Stimulated activated naive B cell treated with anti-CD40 and anti-IgM and Interleukin-4, amounts not matched to agents 10 μg/mL and 1 μg/mL and 100 μg/mL, for 72 hours (primary cell): ENCODE results near the gene CENPU.
"Not testable (repeated sequence)": the region's sequence is repeated elsewhere in the genome, so short reads cannot be mapped to it uniquely, and the experiment has no call there.

Experiments
- ATAC-seq, 2 donors: fragments of 150-1000 bp; cut with Tn5 transposase; replicated peaks; 2 replicates each; pipeline ENCODE4 v1.10.0; 2021; ENCODE audit warnings: moderate library complexity in 1 of 2
- DNase-seq: peaks from one replicate; pipeline ENCODE4 v3.0.0; 2021
- H3K27ac Mint-ChIP-seq: one replicate; pipeline ENCODE4 v1.8.0; 2022; ENCODE audit warnings: mild to moderate bottlenecking, mixed read lengths
- H3K27me3 Mint-ChIP-seq, 2 donors: one replicate each; pipeline ENCODE4 v1.8.0; 2022; ENCODE audit warnings: mixed read lengths in 2 of 2
- H3K36me3 Mint-ChIP-seq, 2 donors: one replicate each; pipeline ENCODE4 v1.8.0; 2022; ENCODE audit warnings: mixed read lengths in 2 of 2, mild to moderate bottlenecking in 1 of 2
- H3K4me1 Mint-ChIP-seq, 2 donors: one replicate each; pipeline ENCODE4 v1.8.0; 2022; ENCODE audit warnings: mixed read lengths in 2 of 2, mild to moderate bottlenecking in 1 of 2
- H3K4me3 Mint-ChIP-seq, 2 donors: one replicate each; pipeline ENCODE4 v1.8.0; 2022; ENCODE audit warnings: mild to moderate bottlenecking in 2 of 2, mixed read lengths in 2 of 2, moderate library complexity in 1 of 2
- H3K9me3 Mint-ChIP-seq, 2 donors: one replicate each; pipeline ENCODE4 v1.8.0; 2022; ENCODE audit warnings: mixed read lengths in 2 of 2, mild to moderate bottlenecking in 1 of 2

Gene CENPU

GRCh38 chr4:184743650-184744049 lies 9.8 kb upstream of the CENPU start:
- Mint-ChIP-seq H3K27me3 (no peaks in the 10 kb centered on the region), H3K9me3 (peaks cover 0 to 1% of the 10 kb centered on the region in 2 donors), H3K36me3 (peaks cover 5 to 15% of the 10 kb centered on the region in 2 donors), H3K4me3 (peak overlapping the region in 1 of 2 donors; percentile 14), H3K4me1 (peaks cover 27 to 28% of the 10 kb centered on the region in 2 donors), H3K27ac (no peak overlapping the region)
- no peak for ATAC-seq
- no peak for DNase-seq

GRCh38 chr4:184741651-184742050 lies 7.8 kb upstream of the CENPU start:
- H3K9me3 Mint-ChIP-seq, H3K27ac Mint-ChIP-seq, DNase-seq, H3K4me3 Mint-ChIP-seq, H3K36me3 Mint-ChIP-seq, ATAC-seq, H3K27me3 Mint-ChIP-seq: not testable (repeated sequence)
- H3K4me1 Mint-ChIP-seq, result peaks cover 18 to 21% of the 10 kb centered on the region in 2 donors

DNA sequence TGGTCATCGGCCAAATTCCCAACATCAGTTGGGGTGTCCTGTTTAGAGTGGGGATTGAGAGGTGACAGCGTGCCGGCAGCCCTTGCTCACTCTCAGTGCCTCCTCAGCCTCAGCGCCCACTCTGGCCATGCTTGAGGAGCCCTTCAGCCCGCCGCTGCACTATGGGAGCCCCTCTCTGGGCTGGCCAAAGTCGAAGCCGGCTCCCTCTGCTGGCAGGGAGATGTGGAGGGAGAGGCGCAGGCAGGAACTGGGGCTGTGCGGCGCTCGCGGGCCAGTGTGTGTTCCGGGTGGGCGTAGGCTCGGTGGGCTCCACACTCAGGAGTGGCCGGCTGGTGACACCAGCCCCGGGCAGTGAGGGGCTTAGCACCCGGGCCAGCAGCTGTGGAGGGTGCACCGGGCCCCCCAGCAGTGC lies 7.1 kb upstream of the CENPU start:
- Mint-ChIP-seq H3K4me1 (peaks cover 11 to 15% of the 10 kb centered on the region in 2 donors), H3K27ac (no peak overlapping the region), H3K36me3 (peaks cover 0 to 8% of the 10 kb centered on the region in 2 donors), H3K27me3 (no peaks in the 10 kb centered on the region), H3K9me3 (peaks cover 0 to 1% of the 10 kb centered on the region in 2 donors), H3K4me3 (no peak overlapping the region)
- no peak for DNase-seq
- ATAC-seq, result no peak

- not testable (repeated sequence) for H3K9me3 Mint-ChIP-seq, H3K36me3 Mint-ChIP-seq, H3K4me3 Mint-ChIP-seq, DNase-seq, H3K27me3 Mint-ChIP-seq, ATAC-seq
- Mint-ChIP-seq H3K4me1 (peaks cover 9 to 12% of the 10 kb centered on the region in 2 donors), H3K27ac (peak overlapping the region; percentile 14)
Measured at GRCh38 chr4:184739575-184739974, 5.7 kb upstream of the CENPU start.

DNA sequence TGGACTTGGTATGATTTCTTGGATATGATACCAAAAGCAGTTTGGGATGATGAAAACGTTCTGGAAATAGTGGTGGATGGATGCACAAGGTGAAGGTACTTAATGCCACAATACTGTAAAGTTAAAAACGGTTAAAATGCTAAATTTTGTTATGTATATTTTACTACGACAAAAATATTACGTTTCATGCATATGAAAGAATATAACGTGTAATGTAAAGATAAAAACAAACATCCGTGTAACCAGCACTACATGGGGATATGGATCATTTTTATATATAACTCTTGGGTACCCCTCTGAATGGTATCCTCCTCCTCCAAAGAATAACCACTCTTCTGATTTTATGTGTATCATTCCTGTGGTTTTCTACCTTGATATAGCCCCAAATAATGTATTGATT lies 862 bp upstream of the CENPU start:
- Mint-ChIP-seq H3K27me3 (no peaks in the 10 kb centered on the region), H3K36me3 (peaks cover 0 to 3% of the 10 kb centered on the region in 2 donors), H3K4me3 (peak overlapping the region; percentile 95 to 97), H3K4me1 (peaks cover 8 to 16% of the 10 kb centered on the region in 2 donors), H3K27ac (no peak overlapping the region), H3K9me3 (no peaks in the 10 kb centered on the region)
- DNase-seq, result no peak
- no peak for ATAC-seq

GRCh38 chr4:184732126-184732525 lies 1.8 kb downstream of the CENPU start:
- peaks cover 11 to 16% of the 10 kb centered on the region in 2 donors for H3K36me3 Mint-ChIP-seq
- DNase-seq (no peak), ATAC-seq (no peak)
- no peaks in the 10 kb centered on the region for H3K27me3 Mint-ChIP-seq
- H3K4me3 Mint-ChIP-seq, result peak overlapping the region; percentile 36 to 95
- no peak overlapping the region for H3K27ac Mint-ChIP-seq
- no peaks in the 10 kb centered on the region for H3K9me3 Mint-ChIP-seq
- peaks cover 5 to 13% of the 10 kb centered on the region in 2 donors for H3K4me1 Mint-ChIP-seq

DNA sequence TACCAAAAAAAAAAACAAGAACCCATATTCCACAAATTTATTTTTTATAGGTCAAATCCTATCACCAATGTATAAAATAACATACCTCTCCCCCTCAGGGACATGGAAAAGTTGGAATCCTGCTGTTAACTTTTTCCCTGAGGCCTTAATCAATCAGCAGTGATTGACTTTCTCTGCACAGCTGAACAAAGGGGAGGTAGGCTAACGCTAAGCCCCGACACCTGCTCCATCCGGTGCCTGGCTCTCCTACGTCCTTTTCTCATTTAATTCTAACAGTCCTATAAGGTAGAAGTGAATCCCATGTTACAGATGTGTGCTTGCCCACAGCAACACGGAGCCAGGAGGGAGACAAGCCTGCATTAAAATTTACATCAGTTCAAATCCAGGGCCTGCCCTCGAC lies 2.8 kb downstream of the CENPU start:
- no peaks in the 10 kb centered on the region for H3K27me3 Mint-ChIP-seq
- no peak overlapping the region for H3K27ac Mint-ChIP-seq
- no peaks in the 10 kb centered on the region for H3K9me3 Mint-ChIP-seq
- ATAC-seq, result no peak
- no peak overlapping the region for H3K4me3 Mint-ChIP-seq
- H3K4me1 Mint-ChIP-seq, result peaks cover 10 to 24% of the 10 kb centered on the region in 2 donors
- peaks cover 16 to 25% of the 10 kb centered on the region in 2 donors for H3K36me3 Mint-ChIP-seq
- no peak for DNase-seq

DNA sequence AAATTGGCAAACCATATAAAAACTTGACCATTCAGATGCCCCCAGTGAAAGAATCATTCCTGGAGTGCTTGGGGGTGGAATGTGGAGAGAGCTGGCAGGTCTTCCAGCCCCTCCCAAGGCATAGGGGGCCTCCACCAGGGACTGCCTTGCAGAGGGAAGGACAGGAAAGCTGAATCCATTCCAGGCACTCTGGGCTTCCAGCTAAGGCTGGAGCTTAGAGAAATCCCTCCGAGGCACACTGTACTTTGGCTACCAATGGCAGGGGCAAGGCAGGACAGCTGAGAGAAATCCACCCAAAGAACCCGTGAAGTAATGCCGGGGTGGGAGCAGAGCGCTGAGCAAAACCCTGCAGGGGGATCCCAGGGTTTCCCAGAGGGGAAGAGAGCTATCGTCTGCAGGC lies 4.0 kb downstream of the CENPU start:
- Mint-ChIP-seq H3K27ac (no peak overlapping the region), H3K4me3 (no peak overlapping the region), H3K27me3 (no peaks in the 10 kb centered on the region), H3K36me3 (peaks cover 18 to 30% of the 10 kb centered on the region in 2 donors), H3K9me3 (no peaks in the 10 kb centered on the region), H3K4me1 (peaks cover 13 to 31% of the 10 kb centered on the region in 2 donors)
- DNase-seq (no peak), ATAC-seq (no peak)

GRCh38 chr4:184728858-184729257 lies 5.0 kb downstream of the CENPU start:
- peaks cover 13 to 31% of the 10 kb centered on the region in 2 donors for H3K4me1 Mint-ChIP-seq

DNA sequence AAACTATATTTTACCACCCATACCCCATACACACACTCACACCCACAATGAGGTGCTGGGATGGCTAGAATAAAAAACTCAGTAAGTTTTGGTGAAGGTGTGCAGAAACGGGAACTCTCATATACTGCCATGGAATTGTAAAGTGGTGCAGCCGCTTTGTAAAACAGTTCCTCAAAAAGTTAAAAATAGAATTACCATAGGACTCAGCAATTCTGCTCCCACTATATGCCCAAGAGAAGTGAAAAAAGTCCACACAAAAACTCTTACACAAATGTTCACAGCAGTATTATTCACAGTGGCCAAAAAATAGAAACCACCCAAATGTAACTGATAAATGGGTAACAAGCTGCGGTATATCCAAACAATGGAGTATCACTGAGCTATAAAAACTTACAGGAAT lies 6.5 kb downstream of the CENPU start:
- no peak for DNase-seq
- no peak for ATAC-seq
- Mint-ChIP-seq H3K27me3 (no peaks in the 10 kb centered on the region), H3K27ac (no peak overlapping the region), H3K4me3 (no peak overlapping the region), H3K36me3 (peaks cover 31 to 43% of the 10 kb centered on the region in 2 donors), H3K9me3 (no peaks in the 10 kb centered on the region), H3K4me1 (peaks cover 10 to 20% of the 10 kb centered on the region in 2 donors)

More at GRCh38 chr4:184728858-184729257, 5.0 kb downstream of the CENPU start:
- peak overlapping the region; percentile 14 for H3K27ac Mint-ChIP-seq
- peaks cover 23 to 35% of the 10 kb centered on the region in 2 donors for H3K36me3 Mint-ChIP-seq
- no peak overlapping the region for H3K4me3 Mint-ChIP-seq
- H3K27me3 Mint-ChIP-seq, result no peaks in the 10 kb centered on the region
- ATAC-seq (no peak), DNase-seq (no peak)
- no peaks in the 10 kb centered on the region for H3K9me3 Mint-ChIP-seq

DNA sequence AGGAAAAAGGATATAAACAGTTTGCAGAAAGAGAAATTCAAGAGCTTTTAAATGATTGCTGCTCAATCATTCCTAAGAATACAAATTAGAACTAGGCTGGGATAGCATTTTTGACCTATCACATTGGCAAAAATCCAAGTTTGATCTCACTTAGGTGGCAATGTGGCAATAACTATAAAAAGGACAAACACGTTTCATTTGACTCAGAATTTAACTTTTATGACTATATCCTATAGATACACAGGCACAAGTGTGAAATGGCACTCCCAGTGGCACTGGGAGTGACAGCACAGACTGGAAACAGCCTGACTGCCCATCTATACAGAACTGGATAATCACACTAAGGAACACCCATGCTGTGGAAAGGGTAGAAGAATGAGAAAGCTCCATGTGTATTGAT lies 11.1 kb downstream of the CENPU start:
- Mint-ChIP-seq H3K27me3 (no peaks in the 10 kb centered on the region), H3K4me1 (peaks cover 8 to 21% of the 10 kb centered on the region in 2 donors), H3K9me3 (peaks cover 19 to 20% of the 10 kb centered on the region in 2 donors), H3K4me3 (no peak overlapping the region), H3K36me3 (peaks cover 64 to 77% of the 10 kb centered on the region in 2 donors), H3K27ac (no peak overlapping the region)
- ATAC-seq (no peak), DNase-seq (no peak)

DNA sequence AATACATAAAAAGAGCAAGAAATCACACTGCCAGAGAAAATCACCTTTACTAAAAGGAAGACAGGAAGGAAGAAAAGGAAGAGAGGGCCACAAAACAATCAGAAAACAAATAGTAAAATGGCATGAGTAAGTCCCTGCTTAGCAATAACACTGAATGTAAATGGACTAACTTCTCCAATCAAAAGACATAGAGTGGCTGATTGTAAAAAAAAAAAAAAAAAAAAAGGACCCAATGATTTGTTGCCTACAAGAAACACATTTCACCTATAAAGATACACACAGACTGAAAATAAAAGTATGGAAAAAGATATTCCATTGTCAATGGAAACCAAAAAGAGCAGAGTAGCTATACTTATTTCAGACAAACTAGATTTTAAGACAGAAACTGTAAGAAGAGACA lies 12.6 kb downstream of the CENPU start:
- peaks cover 19 to 20% of the 10 kb centered on the region in 2 donors for H3K9me3 Mint-ChIP-seq
- no peak for DNase-seq
- no peak for ATAC-seq
- H3K27ac Mint-ChIP-seq, result no peak overlapping the region
- peaks cover 57 to 74% of the 10 kb centered on the region in 2 donors for H3K36me3 Mint-ChIP-seq
- H3K4me1 Mint-ChIP-seq, result peaks cover 7 to 20% of the 10 kb centered on the region in 2 donors
- H3K4me3 Mint-ChIP-seq, result no peak overlapping the region
- no peaks in the 10 kb centered on the region for H3K27me3 Mint-ChIP-seq

- H3K9me3 Mint-ChIP-seq, result peaks cover 19 to 20% of the 10 kb centered on the region in 2 donors
- ATAC-seq (no peak), DNase-seq (no peak)
- H3K27me3 Mint-ChIP-seq, result no peaks in the 10 kb centered on the region
- peaks cover 58 to 74% of the 10 kb centered on the region in 2 donors for H3K36me3 Mint-ChIP-seq
- no peak overlapping the region for H3K27ac Mint-ChIP-seq
- peaks cover 4 to 12% of the 10 kb centered on the region in 2 donors for H3K4me1 Mint-ChIP-seq
- no peak overlapping the region for H3K4me3 Mint-ChIP-seq
Measured at GRCh38 chr4:184719407-184719806, 14.5 kb downstream of the CENPU start.

GRCh38 chr4:184715526-184715925 lies 18.4 kb downstream of the CENPU start:
- Mint-ChIP-seq H3K27ac (no peak overlapping the region), H3K4me3 (no peak overlapping the region), H3K4me1 (peaks cover 4 to 21% of the 10 kb centered on the region in 2 donors), H3K27me3 (no peaks in the 10 kb centered on the region), H3K36me3 (peaks cover 39 to 54% of the 10 kb centered on the region in 2 donors), H3K9me3 (peaks cover 6% of the 10 kb centered on the region in 2 donors)
- no peak for DNase-seq
- ATAC-seq, result no peak

- H3K4me1 Mint-ChIP-seq, result peaks cover 4 to 21% of the 10 kb centered on the region in 2 donors
- H3K27me3 Mint-ChIP-seq, result no peaks in the 10 kb centered on the region
- no peak overlapping the region for H3K4me3 Mint-ChIP-seq
- H3K36me3 Mint-ChIP-seq, result peaks cover 28 to 44% of the 10 kb centered on the region in 2 donors
- ATAC-seq (no peak), DNase-seq (no peak)
- no peak overlapping the region for H3K27ac Mint-ChIP-seq
- H3K9me3 Mint-ChIP-seq, result no peaks in the 10 kb centered on the region
Measured at GRCh38 chr4:184713887-184714286, 20.0 kb downstream of the CENPU start.
